GM12864 (cell line): ENCODE results near the gene BAHCC1.

ENCODE experiments used
- DNase-seq: peaks from one replicate; pipeline ENCODE4 v3.0.0-alpha.2; 2011; ENCODE audit warnings: low read depth
- H3K4me3 ChIP-seq: 2 replicates; pipeline ENCODE4 v1.5.1; 2011; ENCODE audit warnings: mild to moderate bottlenecking, low read depth, low read length, control low read depth
- CTCF ChIP-seq: IDR thresholded peaks from 2 replicates; pipeline ENCODE4 v1.5.1; 2011; ENCODE audit warnings: low read depth, mild to moderate bottlenecking, moderate library complexity, low read length, control low read depth, inconsistent platforms; ENCODE audit errors: missing control alignments

Gene BAHCC1

GRCh38 chr17:81456091-81456490, 60.8 kb downstream of the BAHCC1 start:
- H3K4me3 ChIP-seq: no peak overlapping the region
- no peak for DNase-seq
- TF ChIP-seq CTCF: no peak

- no peak for TF ChIP-seq CTCF
- DNase-seq: no peak
- H3K4me3 ChIP-seq: no peak overlapping the region
Observed at GRCh38 chr17:81456798-81457197, 61.5 kb downstream of the BAHCC1 start.

- no peak for DNase-seq
- TF ChIP-seq CTCF: no peak
- no peak overlapping the region for H3K4me3 ChIP-seq
Observed at GRCh38 chr17:81457401-81457800, 62.1 kb downstream of the BAHCC1 start.

DNA sequence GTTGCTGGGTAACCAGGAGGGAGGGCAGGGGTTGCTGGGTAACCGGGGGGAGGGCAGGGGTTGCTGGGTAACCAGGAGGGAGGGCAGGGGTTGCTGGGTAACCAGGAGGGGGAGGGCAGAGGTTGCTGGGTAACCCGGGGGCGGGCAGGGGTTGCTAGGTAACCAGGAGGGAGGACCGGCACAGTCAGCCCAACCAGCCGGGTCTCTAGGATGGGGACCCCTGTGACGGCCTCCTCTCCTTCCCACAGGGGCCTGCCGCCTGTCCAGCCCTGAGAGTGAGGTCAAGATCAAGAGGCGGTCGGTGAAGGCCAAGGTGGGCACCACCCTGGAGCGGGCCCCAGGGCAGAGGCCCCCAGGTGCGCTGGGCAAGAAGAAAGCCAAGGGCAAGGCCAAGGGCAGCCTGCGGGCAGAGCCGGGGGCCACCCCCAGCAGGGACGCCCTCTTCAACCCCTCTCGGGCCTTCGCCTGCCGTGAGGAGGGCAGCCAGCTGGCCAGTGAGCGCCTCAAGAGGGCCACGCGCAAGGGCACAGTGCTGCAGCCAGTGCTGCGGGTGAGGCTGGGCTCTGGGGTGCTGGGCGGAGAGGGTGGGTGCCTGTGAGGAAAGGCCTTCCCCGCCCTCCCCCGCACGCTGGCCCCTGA, 62.8 kb downstream of the BAHCC1 start:
- H3K4me3 ChIP-seq: no peak overlapping the region
- TF ChIP-seq CTCF: no peak
- DNase-seq: no peak

DNA sequence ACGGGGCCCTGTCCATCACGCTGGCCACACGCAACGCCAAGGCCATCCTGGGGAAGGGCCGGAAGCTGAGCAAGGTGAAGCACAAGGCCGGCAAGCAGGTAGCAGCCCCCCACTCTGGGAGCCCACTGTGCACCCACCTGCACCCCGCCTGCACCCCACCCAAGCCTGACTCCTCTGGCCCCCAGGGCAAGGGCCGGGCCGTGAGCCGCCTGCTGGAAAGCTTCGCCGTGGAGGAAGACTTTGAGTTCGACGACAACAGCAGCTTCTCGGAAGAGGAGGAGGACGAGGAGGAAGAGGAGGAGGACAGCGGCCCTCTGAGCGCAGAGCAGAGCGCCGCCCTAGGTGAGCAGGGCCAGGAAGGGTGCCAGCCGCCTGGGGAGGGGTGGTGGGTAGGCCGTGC, 63.4 kb downstream of the BAHCC1 start:
- no peak for DNase-seq
- no peak for TF ChIP-seq CTCF
- H3K4me3 ChIP-seq: no peak overlapping the region

GRCh38 chr17:81459224-81459623, 64.0 kb downstream of the BAHCC1 start:
- DNase-seq: no peak
- TF ChIP-seq CTCF: no peak
- no peak overlapping the region for H3K4me3 ChIP-seq

DNA sequence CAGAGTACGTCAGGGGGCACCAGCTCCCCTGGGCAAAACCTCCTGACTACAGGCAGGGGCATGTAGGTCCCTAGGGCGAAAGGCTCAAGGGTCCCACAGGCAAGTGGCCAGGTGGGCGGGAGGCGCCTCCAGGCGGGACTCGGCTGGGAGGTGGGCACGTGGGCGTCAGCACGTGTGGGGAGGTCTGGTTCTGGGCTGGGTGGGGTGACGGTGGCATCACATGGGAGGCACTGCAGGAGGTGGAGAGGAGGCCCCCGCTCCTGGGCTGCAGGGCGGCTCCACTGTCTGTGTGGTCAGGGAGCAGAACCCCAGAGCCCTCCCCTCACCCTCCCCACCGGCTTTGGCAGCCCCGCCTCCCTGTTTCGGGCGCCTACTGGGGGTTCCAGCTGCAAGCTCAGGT, 64.6 kb downstream of the BAHCC1 start:
- no peak for TF ChIP-seq CTCF
- H3K4me3 ChIP-seq: no peak overlapping the region
- no peak for DNase-seq
